Liver (tissue), 3 donors: Measurements from ENCODE around the gene RNF13.

Experiments used
- ATF3 ChIP-seq: IDR thresholded peaks from 2 replicates; pipeline ENCODE4 v1.6.1; 2016; ENCODE audit warnings: antibody characterized with exemption
- CTCF ChIP-seq: fragments of 150-350 bp; IDR thresholded peaks from 2 replicates; pipeline ENCODE4 v1.5.1; 2017; ENCODE audit warnings: improper control_type of control experiment, low read depth, low read length; ENCODE audit not compliant: missing input control
- JUND ChIP-seq, 2 donors: IDR thresholded peaks; 2 replicates each; pipeline ENCODE4 v1.6.1; 2016; ENCODE audit warnings: antibody characterized with exemption in 2 of 2
- MAX ChIP-seq: IDR thresholded peaks from 2 replicates; pipeline ENCODE4 v1.6.1; 2016; ENCODE audit warnings: antibody characterized with exemption
- REST ChIP-seq: IDR thresholded peaks from 2 replicates; pipeline ENCODE4 v1.6.1; 2016; ENCODE audit warnings: antibody characterized with exemption, mild to moderate bottlenecking
- ZBTB33 ChIP-seq: IDR thresholded peaks from 2 replicates; pipeline ENCODE4 v1.6.1; 2016; ENCODE audit warnings: antibody characterized with exemption
- donor health status: healthy.
- donor health status: healthy.

- no peak for TF ChIP-seq CTCF
- TF ChIP-seq ATF3: no peak
- no peak for TF ChIP-seq ZBTB33
- no peak for TF ChIP-seq JUND (IDR thresholded peaks at IDR 0.05)
- TF ChIP-seq MAX: no peak
- TF ChIP-seq REST: no peak
Observed at GRCh38 chr3:149964291-149964690, 151.3 kb downstream of the RNF13 start.
